ENCODE results near the gene RTL5.

The RTL5 gene

DNA sequence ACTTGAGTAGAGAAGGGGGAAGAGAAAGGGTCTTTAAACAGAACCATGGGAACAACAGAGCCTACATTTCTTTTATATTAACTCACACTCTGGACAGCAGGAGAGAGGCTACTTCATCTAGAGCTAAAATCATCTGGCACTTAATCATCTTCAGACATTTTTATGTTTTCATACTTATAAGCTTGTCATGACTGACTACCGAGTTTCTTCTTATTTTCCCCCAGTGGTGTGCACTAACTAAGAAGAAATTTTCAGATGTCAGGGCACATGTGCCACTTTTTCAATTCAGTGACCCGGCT lies 11.8 kb upstream of the RTL5 start:
- H3K27me3 ChIP-seq (ENCODE audit: control insufficient read depth in 5 of 5, insufficient read depth in 4 of 5, low read length in 5 of 5) = peaks cover 2 to 32% (median 7%) of the 10 kb centered on the region in 5 donors
- H3K27ac ChIP-seq (ENCODE audit: low read depth, low read length) = no peak overlapping the region
- no peaks in the 10 kb centered on the region for H3K4me1 ChIP-seq (ENCODE audit: control insufficient read depth in 5 of 5, insufficient read depth in 5 of 5, low read length in 5 of 5)
- H3K36me3 ChIP-seq (ENCODE audit: control insufficient read depth in 5 of 5, insufficient read depth in 5 of 5, low read length in 5 of 5) = peaks cover 0 to 25% (median 21%) of the 10 kb centered on the region in 5 donors
- H3K9ac ChIP-seq (ENCODE audit: low read length in 5 of 5) = no peak overlapping the region
- H3K4me3 ChIP-seq (ENCODE audit: low read depth in 1 of 5, low read length in 5 of 5) = no peak overlapping the region
- H3K9me3 ChIP-seq (ENCODE audit: control insufficient read depth in 5 of 5, low read length in 5 of 5) = no peaks in the 10 kb centered on the region

DNA sequence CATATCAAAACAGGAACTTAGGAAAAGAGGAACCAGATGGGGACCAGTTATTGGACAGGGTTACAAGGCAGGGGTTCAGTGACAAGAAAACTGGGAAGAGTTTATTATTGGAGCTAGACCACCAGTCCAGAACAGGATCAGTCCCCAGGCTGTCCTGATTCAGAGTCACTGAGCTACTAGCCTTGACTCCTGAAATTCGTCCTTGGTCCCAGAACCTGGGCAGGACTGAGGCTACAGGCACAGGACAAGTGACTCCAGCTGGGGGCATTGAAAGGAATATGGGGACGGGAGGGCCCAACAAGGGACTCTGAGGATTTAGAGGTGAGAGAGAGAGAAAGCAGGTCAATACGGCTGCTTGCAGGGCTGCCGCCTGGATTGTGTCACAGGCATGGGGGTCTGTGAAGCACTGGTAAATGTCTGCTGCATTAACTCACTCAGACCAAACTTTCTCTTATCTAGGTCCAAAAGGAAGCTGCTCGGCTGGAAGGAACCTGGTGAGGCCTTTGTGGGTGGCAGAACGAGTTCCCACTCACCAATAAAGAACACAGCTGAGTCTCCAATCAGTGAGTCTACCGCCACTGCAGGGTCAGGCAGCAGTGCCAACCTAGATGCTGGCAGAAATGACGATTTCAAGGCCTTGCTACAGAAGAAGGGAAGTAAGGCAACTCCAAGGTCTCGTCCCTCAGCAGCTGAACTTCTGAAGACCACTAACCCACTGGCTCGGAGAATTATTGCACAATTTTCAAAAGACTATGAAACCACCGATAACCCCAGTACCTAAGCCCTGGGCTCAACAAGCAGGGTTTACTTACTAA lies 11.3 kb upstream of the RTL5 start:
- H3K27ac ChIP-seq (ENCODE audit: low read depth, low read length) = no peak overlapping the region
- H3K4me1 ChIP-seq (ENCODE audit: control insufficient read depth in 5 of 5, insufficient read depth in 5 of 5, low read length in 5 of 5) = no peaks in the 10 kb centered on the region
- no peak overlapping the region for H3K4me3 ChIP-seq (ENCODE audit: low read depth in 1 of 5, low read length in 5 of 5)
- H3K36me3 ChIP-seq (ENCODE audit: control insufficient read depth in 5 of 5, insufficient read depth in 5 of 5, low read length in 5 of 5) = peaks cover 0 to 30% (median 26%) of the 10 kb centered on the region in 5 donors
- H3K9ac ChIP-seq (ENCODE audit: low read length in 5 of 5) = no peak overlapping the region
- H3K9me3 ChIP-seq (ENCODE audit: control insufficient read depth in 5 of 5, low read length in 5 of 5) = no peaks in the 10 kb centered on the region
- H3K27me3 ChIP-seq (ENCODE audit: control insufficient read depth in 5 of 5, insufficient read depth in 4 of 5, low read length in 5 of 5) = peaks cover 2 to 34% (median 7%) of the 10 kb centered on the region in 5 donors

DNA sequence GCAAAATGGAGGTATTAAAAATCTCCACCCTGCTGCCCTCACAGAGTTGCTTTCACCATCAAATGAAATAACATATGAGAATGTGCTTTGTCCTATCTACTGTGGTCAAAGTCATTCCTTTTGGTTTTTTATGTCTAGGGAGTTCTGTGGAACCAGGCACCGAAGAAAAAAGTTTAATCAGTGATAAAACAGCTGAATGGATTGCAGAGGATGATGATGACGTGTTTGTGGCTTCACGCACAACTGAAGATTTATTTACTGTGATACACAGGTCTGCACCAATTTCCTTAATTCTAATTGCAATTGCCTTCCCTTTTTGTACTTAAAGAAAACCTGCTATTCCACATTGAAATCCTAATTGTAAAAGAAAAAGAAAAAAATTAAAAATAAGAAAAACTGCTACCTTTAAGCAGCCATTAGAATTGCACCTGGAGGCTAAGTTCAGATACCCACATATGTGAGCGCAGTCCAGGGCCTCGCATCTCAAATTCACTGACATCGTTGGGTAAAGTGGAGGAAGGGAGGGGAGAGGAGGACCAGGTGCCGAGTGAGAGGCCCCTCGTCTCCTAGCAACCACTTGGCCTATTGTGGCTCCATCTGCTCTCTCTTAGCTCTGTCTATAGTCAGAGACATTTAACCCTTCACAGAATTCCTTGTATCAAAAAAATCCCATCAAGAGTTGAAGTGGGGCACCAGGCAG lies 10.5 kb upstream of the RTL5 start:
- no peaks in the 10 kb centered on the region for H3K9me3 ChIP-seq (ENCODE audit: control insufficient read depth in 5 of 5, low read length in 5 of 5)
- H3K9ac ChIP-seq (ENCODE audit: low read length in 5 of 5) = no peak overlapping the region

DNA sequence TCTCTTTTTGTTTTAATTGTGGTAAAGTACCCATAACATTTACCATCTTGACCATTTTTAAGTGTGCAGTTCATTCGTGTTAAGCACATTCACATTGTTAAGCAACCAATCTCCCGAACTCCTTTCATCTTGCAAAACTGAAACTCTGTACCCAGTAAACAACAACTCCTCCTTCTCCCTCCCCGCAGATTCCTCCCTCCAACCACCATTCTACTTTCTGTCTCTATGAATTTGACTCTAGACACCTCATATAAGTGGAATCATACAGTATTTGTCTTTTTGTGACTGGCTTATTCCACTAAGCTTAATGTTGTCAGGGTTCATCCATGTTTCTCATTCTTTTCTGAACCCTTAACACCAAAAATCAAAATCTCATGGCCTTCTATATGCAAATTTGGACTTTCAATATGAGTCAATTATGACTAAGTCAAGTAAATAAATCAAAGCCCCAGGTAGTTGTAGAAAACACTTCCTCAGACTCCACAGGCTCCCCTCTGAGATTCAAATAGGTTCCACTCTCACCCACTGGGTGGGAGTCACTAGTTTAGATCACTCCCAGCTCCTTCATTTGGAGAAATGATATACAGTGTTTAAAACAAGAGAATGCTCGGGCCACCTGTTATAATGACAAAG lies 9.8 kb upstream of the RTL5 start:
- Histone ChIP-seq H3K4me1 (ENCODE audit: control insufficient read depth in 5 of 5, insufficient read depth in 5 of 5, low read length in 5 of 5) (no peaks in the 10 kb centered on the region), H3K4me3 (ENCODE audit: low read depth in 1 of 5, low read length in 5 of 5) (no peak overlapping the region), H3K9ac (ENCODE audit: low read length in 5 of 5) (no peak overlapping the region), H3K9me3 (ENCODE audit: control insufficient read depth in 5 of 5, low read length in 5 of 5) (no peaks in the 10 kb centered on the region), H3K27ac (ENCODE audit: low read depth, low read length) (no peak overlapping the region), H3K36me3 (ENCODE audit: control insufficient read depth in 5 of 5, insufficient read depth in 5 of 5, low read length in 5 of 5) (peaks cover 0 to 33% (median 26%) of the 10 kb centered on the region in 5 donors), H3K27me3 (ENCODE audit: control insufficient read depth in 5 of 5, insufficient read depth in 4 of 5, low read length in 5 of 5) (peaks cover 2 to 32% (median 6%) of the 10 kb centered on the region in 5 donors)

More for the DNA sequence above, 10.5 kb upstream of the RTL5 start:
- H3K27me3 ChIP-seq (ENCODE audit: control insufficient read depth in 5 of 5, insufficient read depth in 4 of 5, low read length in 5 of 5) = peaks cover 2 to 34% (median 7%) of the 10 kb centered on the region in 5 donors
- no peak overlapping the region for H3K27ac ChIP-seq (ENCODE audit: low read depth, low read length)
- peaks cover 0 to 33% (median 26%) of the 10 kb centered on the region in 5 donors for H3K36me3 ChIP-seq (ENCODE audit: control insufficient read depth in 5 of 5, insufficient read depth in 5 of 5, low read length in 5 of 5)
- no peak overlapping the region for H3K4me3 ChIP-seq (ENCODE audit: low read depth in 1 of 5, low read length in 5 of 5)
- no peaks in the 10 kb centered on the region for H3K4me1 ChIP-seq (ENCODE audit: control insufficient read depth in 5 of 5, insufficient read depth in 5 of 5, low read length in 5 of 5)

DNA sequence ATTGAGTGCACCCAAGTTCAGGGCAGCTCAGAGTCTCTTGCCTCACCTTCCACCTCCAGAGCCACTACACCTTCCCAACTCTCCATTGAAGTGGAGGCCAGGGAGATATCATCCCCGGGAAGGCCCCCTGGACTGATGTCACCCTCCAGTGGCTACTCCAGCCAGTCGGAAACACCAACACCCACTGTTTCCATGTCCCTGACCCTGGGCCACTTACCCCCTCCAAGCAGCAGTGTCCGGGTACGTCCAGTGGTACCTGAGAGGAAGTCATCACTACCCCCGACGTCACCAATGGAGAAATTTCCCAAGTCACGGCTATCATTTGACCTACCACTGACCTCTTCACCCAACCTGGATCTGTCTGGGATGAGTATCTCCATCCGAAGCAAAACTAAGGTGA lies 7.8 kb upstream of the RTL5 start:
- Histone ChIP-seq H3K4me1 (ENCODE audit: control insufficient read depth in 5 of 5, insufficient read depth in 5 of 5, low read length in 5 of 5) (no peaks in the 10 kb centered on the region), H3K36me3 (ENCODE audit: control insufficient read depth in 5 of 5, insufficient read depth in 5 of 5, low read length in 5 of 5) (peaks cover 0 to 33% (median 26%) of the 10 kb centered on the region in 5 donors), H3K9me3 (ENCODE audit: control insufficient read depth in 5 of 5, low read length in 5 of 5) (no peaks in the 10 kb centered on the region), H3K27ac (ENCODE audit: low read depth, low read length) (no peak overlapping the region), H3K27me3 (ENCODE audit: control insufficient read depth in 5 of 5, insufficient read depth in 4 of 5, low read length in 5 of 5) (peaks cover 2 to 33% (median 6%) of the 10 kb centered on the region in 5 donors), H3K4me3 (ENCODE audit: low read depth in 1 of 5, low read length in 5 of 5) (no peak overlapping the region), H3K9ac (ENCODE audit: low read length in 5 of 5) (no peak overlapping the region)

DNA sequence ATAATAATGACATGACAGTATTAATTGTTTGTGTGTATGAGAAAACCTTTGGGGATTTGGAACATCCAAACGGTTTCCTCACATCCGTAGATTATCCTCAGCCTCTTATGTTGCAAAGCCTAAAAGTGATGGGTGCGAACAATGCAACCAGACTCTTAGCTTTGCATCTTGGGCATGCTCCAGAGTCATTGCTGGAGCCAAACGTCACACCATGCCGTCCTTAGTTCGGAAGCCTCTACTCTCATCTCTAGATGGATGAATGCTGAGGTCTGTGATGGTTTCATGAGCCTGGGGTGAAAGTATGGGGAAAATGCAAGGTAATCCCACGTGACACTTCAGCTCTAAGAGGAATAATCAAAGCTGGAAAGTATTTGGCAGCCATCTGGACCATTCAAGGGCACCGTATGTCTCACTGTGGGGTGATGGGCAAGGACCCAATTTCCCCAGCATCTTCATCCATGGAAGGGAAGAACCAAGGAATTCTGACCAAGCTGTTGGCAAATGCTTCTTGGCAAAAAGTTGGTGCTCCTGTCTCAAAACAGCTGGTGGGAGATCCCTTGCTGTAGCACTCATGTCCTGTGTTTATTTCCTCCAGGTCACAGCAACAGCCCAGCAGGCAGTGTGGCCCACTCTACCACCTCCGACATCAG lies 6.3 kb upstream of the RTL5 start:
- Histone ChIP-seq H3K27ac (ENCODE audit: low read depth, low read length) (no peak overlapping the region), H3K4me1 (ENCODE audit: control insufficient read depth in 5 of 5, insufficient read depth in 5 of 5, low read length in 5 of 5) (no peaks in the 10 kb centered on the region), H3K27me3 (ENCODE audit: control insufficient read depth in 5 of 5, insufficient read depth in 4 of 5, low read length in 5 of 5) (peaks cover 0 to 33% (median 11%) of the 10 kb centered on the region in 5 donors), H3K9me3 (ENCODE audit: control insufficient read depth in 5 of 5, low read length in 5 of 5) (no peaks in the 10 kb centered on the region), H3K36me3 (ENCODE audit: control insufficient read depth in 5 of 5, insufficient read depth in 5 of 5, low read length in 5 of 5) (peaks cover 0 to 33% (median 22%) of the 10 kb centered on the region in 5 donors), H3K9ac (ENCODE audit: low read length in 5 of 5) (no peak overlapping the region), H3K4me3 (ENCODE audit: low read depth in 1 of 5, low read length in 5 of 5) (no peak overlapping the region)

DNA sequence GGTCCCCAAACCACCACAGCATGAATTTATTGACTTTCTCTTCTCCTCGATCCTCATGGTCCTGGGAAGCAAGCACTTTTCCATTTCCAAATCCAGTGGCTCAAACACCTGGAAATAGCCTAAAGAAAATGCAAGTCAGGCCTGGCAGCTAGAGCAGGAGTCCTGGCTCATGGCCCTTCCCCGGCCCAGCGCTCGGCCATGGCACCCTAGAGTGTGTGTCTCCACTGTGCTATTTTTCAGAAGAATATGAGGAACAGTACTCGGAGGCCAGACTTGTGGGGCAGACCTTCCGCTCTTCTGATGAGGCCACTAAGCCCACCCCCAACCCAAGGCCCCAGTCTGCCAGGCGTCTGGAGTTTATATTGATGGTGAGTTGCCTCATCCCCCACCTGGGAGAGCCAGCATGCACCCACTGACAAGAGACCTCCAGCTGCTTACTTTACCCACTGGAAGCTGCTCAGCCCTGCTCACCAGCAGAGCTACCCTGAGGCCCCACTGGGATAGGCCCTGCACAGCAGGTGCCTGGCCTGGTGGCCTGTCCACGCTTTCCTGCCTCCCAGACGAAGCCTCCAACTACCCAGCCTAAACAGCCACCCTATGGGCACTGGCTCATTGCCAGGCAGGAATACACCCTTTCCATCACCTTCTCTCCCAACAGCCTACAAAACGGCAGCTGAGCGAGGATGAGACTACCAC lies 2.3 kb upstream of the RTL5 start:
- H3K27me3 ChIP-seq (ENCODE audit: control insufficient read depth in 5 of 5, insufficient read depth in 4 of 5, low read length in 5 of 5) = peaks cover 0 to 32% (median 17%) of the 10 kb centered on the region in 5 donors
- H3K9me3 ChIP-seq (ENCODE audit: control insufficient read depth in 5 of 5, low read length in 5 of 5) = no peaks in the 10 kb centered on the region
- peaks cover 0 to 17% (median 10%) of the 10 kb centered on the region in 5 donors for H3K36me3 ChIP-seq (ENCODE audit: control insufficient read depth in 5 of 5, insufficient read depth in 5 of 5, low read length in 5 of 5)
- H3K27ac ChIP-seq (ENCODE audit: low read depth, low read length) = no peak overlapping the region
- H3K4me3 ChIP-seq (ENCODE audit: low read depth in 1 of 5, low read length in 5 of 5) = no peak overlapping the region
- H3K4me1 ChIP-seq (ENCODE audit: control insufficient read depth in 5 of 5, insufficient read depth in 5 of 5, low read length in 5 of 5) = peaks cover 0 to 16% (median 9%) of the 10 kb centered on the region in 5 donors
- no peak overlapping the region for H3K9ac ChIP-seq (ENCODE audit: low read length in 5 of 5)

DNA sequence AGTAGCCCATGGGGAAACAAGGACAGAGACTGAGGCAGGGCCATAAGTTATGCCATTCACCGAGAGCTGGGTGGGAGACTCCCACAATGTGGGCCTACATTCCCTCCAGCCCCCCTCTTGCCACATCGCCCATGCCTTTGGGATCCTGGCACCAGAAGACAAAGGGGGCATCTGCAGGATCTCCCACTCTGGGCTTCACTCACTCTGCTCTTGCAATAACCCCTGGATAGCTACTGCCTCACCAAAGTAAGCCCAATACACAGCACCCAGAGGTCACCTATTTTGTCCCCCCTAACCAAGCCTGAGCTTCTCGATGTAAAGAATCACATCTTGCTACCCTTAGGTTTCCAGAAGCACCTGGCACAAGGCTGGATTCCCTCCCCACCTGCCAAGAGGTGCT lies 741 bp upstream of the RTL5 start:
- peaks cover 0 to 32% (median 18%) of the 10 kb centered on the region in 5 donors for H3K27me3 ChIP-seq (ENCODE audit: control insufficient read depth in 5 of 5, insufficient read depth in 4 of 5, low read length in 5 of 5)
- H3K9ac ChIP-seq (ENCODE audit: low read length in 5 of 5) = no peak overlapping the region
- H3K4me3 ChIP-seq (ENCODE audit: low read depth in 1 of 5, low read length in 5 of 5) = peak overlapping the region in 2 of 5 donors; percentile 50 to 56
- no peaks in the 10 kb centered on the region for H3K9me3 ChIP-seq (ENCODE audit: control insufficient read depth in 5 of 5, low read length in 5 of 5)
- H3K4me1 ChIP-seq (ENCODE audit: control insufficient read depth in 5 of 5, insufficient read depth in 5 of 5, low read length in 5 of 5) = peaks cover 3 to 24% (median 23%) of the 10 kb centered on the region in 5 donors
- H3K27ac ChIP-seq (ENCODE audit: low read depth, low read length) = no peak overlapping the region
- peaks cover 0 to 7% (median 3%) of the 10 kb centered on the region in 5 donors for H3K36me3 ChIP-seq (ENCODE audit: control insufficient read depth in 5 of 5, insufficient read depth in 5 of 5, low read length in 5 of 5)

DNA sequence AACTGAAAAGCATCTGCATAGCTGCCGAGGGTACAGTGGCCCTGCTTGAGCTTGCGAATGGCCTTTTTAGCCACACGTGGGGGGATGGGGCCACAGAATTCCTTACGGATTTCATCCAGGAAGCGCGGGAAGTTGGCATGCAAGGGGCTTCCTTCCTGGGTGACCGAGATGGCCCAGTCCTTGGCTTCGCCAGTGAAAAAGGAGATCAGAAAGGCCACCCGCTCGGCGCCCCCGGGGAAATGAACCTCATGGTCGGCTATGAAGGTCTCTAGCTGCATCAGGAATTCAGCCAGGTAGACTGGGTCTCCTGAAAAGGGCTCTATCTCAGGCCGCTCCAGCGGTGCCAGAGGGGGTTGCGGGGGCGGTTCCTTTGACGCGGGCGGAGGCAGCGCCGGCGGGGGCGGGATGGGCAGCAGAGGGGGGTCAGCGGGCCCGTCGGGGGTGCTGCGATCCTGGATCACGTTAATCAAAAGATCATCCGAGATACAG lies 909 bp downstream of the RTL5 start:
- Histone ChIP-seq H3K9ac (ENCODE audit: low read length in 5 of 5) (no peak overlapping the region), H3K36me3 (ENCODE audit: control insufficient read depth in 5 of 5, insufficient read depth in 5 of 5, low read length in 5 of 5) (peaks cover 0 to 7% (median 3%) of the 10 kb centered on the region in 5 donors), H3K27me3 (ENCODE audit: control insufficient read depth in 5 of 5, insufficient read depth in 4 of 5, low read length in 5 of 5) (peaks cover 0 to 38% (median 18%) of the 10 kb centered on the region in 5 donors), H3K9me3 (ENCODE audit: control insufficient read depth in 5 of 5, low read length in 5 of 5) (no peaks in the 10 kb centered on the region), H3K27ac (ENCODE audit: low read depth, low read length) (no peak overlapping the region), H3K4me1 (ENCODE audit: control insufficient read depth in 5 of 5, insufficient read depth in 5 of 5, low read length in 5 of 5) (peaks cover 9 to 40% (median 37%) of the 10 kb centered on the region in 5 donors), H3K4me3 (ENCODE audit: low read depth in 1 of 5, low read length in 5 of 5) (peak overlapping the region; percentile 8 to 67 (median 56))

Data from subcutaneous abdominal adipose tissue (tissue), 5 donors.